T-helper 1 cell treated with Interleukin-12 subunit alpha and Interleukin-12 subunit beta and Interleukin-4 antibody, amounts not matched to agents 30 ng/mL and 1 ng/mL, for 36 hours (primary cell): Measurements from ENCODE around the gene MTHFD1L. TPM values are rescaled to one million over a fixed set of nuclear protein-coding genes. Genes with fewer than 3 reads are reported as not detected.
"Not testable (repeated sequence)": the region's sequence is repeated elsewhere in the genome, so short reads cannot be mapped to it uniquely, and the experiment has no call there.

ENCODE experiments used
- intact Hi-C: fragments of 100-400 bp; cut with micrococcal nuclease; formaldehyde crosslinking; loops from one replicate; pipeline ENCODE4 v1.15.1; 2024
- total RNA-seq: library from RNA; stranded (reverse); gene quantifications from 2 replicates; pipeline ENCODE4 v1.2.3, GENCODE V29; 2022

The MTHFD1L gene
- 49.2 and 51.7 TPM in 2 replicates for total RNA-seq

GRCh38 chr6:150865406-150866146, at the start of gene MTHFD1L:
Gene MTHFD1L, plus strand, starts transcription at chr6:150865702. Its CDS starts 121 bp downstream, at chr6:150865823.
- intact Hi-C loops, result loop anchor here (1.0 to 10.0 kb wide), 8 partner anchors 48 to 1436 kb away; partner anchors contain the start of genes KATNA1, PPIL4, RMND1 and ULBP3

GRCh38 chr6:150816554-150816953, 48.9 kb upstream of the MTHFD1L start:
- intact Hi-C loops, result loop anchor here (5.0 to 10.0 kb wide), 2 partner anchors 214 to 802 kb away; no protein-coding TSS in a partner anchor

GRCh38 chr6:150822932-150823331, 42.6 kb upstream of the MTHFD1L start:
- intact Hi-C loops, result no loop called here

GRCh38 chr6:150826788-150827187, 38.7 kb upstream of the MTHFD1L start:
- intact Hi-C loops, result no loop called here

- intact Hi-C loops, result not testable (repeated sequence)
Observed at GRCh38 chr6:150828107-150828506, 37.4 kb upstream of the MTHFD1L start.

GRCh38 chr6:150830439-150831165, 34.9 kb upstream of the MTHFD1L start:
- intact Hi-C loops, result no loop called here

GRCh38 chr6:150831577-150831976, 33.9 kb upstream of the MTHFD1L start:
- intact Hi-C loops, result no loop called here

- intact Hi-C loops, result no loop called here
Observed at GRCh38 chr6:150835620-150836019, 29.9 kb upstream of the MTHFD1L start.

GRCh38 chr6:150840185-150840584, 25.3 kb upstream of the MTHFD1L start:
- intact Hi-C loops, result no loop called here

- intact Hi-C loops, result no loop called here
Observed at GRCh38 chr6:150841189-150841588, 24.3 kb upstream of the MTHFD1L start.

- intact Hi-C loops, result no loop called here
Observed at GRCh38 chr6:150841697-150842096, 23.8 kb upstream of the MTHFD1L start.

- intact Hi-C loops, result no loop called here
Observed at GRCh38 chr6:150844371-150844770, 21.1 kb upstream of the MTHFD1L start.

- intact Hi-C loops, result no loop called here
Observed at GRCh38 chr6:150846641-150847040, 18.9 kb upstream of the MTHFD1L start.

- intact Hi-C loops, result no loop called here
Observed at GRCh38 chr6:150848400-150848799, 17.1 kb upstream of the MTHFD1L start.

- intact Hi-C loops, result not testable (repeated sequence)
Observed at GRCh38 chr6:150854392-150854791, 11.1 kb upstream of the MTHFD1L start.

- intact Hi-C loops, result not testable (repeated sequence)
Observed at GRCh38 chr6:150855171-150855570, 10.3 kb upstream of the MTHFD1L start.

GRCh38 chr6:150857062-150857944, 8.2 kb upstream of the MTHFD1L start:
- intact Hi-C loops, result no loop called here

- intact Hi-C loops, result no loop called here
Observed at GRCh38 chr6:150857945-150858308, 7.6 kb upstream of the MTHFD1L start.

GRCh38 chr6:150861448-150862168, 3.9 kb upstream of the MTHFD1L start:
- intact Hi-C loops, result loop anchor here (10.0 kb wide), 1 partner anchor 1317 kb away; the partner anchor contains the start of gene PPIL4

GRCh38 chr6:150863213-150863928, 2.1 kb upstream of the MTHFD1L start:
- intact Hi-C loops, result loop anchor here (10.0 kb wide), 1 partner anchor 1319 kb away; the partner anchor contains the start of gene PPIL4
